ENCODE results near the gene ZFP30. TPM values are rescaled to one million over a fixed set of nuclear protein-coding genes. Genes with fewer than 3 reads are reported as not detected.

Gene ZFP30
- total and polyA plus RNA-seq, 2 of the 13 experiments (the other 11 are each of a cell fraction or from before 2014, with no cell fraction given) = 3.4 to 19.2 TPM

DNA sequence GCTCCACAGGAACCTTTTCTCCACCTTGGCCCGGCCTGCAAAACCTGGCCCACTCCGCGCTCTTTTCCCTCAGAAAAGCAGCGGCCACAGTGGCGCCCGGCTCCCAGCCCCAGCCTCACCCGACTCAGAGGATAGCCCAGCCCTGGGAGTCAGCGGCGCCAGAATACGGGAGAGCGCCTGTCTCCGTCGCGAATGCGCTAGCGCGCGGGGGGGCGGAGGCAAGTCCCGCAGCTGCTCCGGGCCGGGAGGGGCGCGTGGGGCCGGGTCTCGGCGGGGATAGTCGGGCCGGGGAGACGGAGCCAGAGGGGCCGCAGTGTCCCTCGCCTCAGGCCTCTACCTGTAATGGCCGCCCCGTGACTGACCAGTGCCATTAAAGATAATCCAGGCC, at the start of gene ZFP30 (continued):
- TF ChIP-seq ZNF703 (CRISPR knock-in tag; IDR thresholded peaks at IDR 0.05; ENCODE audit: borderline replicate concordance) (no peak; the same call in 1 of the 2 replicates), ZNF552 (CRISPR knock-in tag; IDR thresholded peaks at IDR 0.05; ENCODE audit: borderline replicate concordance) (no peak; the same call in 1 of the 2 replicates), PAF1 (CRISPR knock-in tag; IDR thresholded peaks at IDR 0.05) (no peak), GTF3A (CRISPR knock-in tag; conservative IDR thresholded peaks at IDR 0.05) (no peak), KLF15 (CRISPR knock-in tag; IDR thresholded peaks at IDR 0.05; ENCODE audit: borderline replicate concordance) (no peak), CHD2 (IDR thresholded peaks at IDR 0.05; ENCODE audit: low read depth, low read length) (no peak), ZNF775 (CRISPR knock-in tag; IDR thresholded peaks at IDR 0.05; ENCODE audit: borderline replicate concordance) (no peak)
- TF ChIP-seq, protein P1, sequence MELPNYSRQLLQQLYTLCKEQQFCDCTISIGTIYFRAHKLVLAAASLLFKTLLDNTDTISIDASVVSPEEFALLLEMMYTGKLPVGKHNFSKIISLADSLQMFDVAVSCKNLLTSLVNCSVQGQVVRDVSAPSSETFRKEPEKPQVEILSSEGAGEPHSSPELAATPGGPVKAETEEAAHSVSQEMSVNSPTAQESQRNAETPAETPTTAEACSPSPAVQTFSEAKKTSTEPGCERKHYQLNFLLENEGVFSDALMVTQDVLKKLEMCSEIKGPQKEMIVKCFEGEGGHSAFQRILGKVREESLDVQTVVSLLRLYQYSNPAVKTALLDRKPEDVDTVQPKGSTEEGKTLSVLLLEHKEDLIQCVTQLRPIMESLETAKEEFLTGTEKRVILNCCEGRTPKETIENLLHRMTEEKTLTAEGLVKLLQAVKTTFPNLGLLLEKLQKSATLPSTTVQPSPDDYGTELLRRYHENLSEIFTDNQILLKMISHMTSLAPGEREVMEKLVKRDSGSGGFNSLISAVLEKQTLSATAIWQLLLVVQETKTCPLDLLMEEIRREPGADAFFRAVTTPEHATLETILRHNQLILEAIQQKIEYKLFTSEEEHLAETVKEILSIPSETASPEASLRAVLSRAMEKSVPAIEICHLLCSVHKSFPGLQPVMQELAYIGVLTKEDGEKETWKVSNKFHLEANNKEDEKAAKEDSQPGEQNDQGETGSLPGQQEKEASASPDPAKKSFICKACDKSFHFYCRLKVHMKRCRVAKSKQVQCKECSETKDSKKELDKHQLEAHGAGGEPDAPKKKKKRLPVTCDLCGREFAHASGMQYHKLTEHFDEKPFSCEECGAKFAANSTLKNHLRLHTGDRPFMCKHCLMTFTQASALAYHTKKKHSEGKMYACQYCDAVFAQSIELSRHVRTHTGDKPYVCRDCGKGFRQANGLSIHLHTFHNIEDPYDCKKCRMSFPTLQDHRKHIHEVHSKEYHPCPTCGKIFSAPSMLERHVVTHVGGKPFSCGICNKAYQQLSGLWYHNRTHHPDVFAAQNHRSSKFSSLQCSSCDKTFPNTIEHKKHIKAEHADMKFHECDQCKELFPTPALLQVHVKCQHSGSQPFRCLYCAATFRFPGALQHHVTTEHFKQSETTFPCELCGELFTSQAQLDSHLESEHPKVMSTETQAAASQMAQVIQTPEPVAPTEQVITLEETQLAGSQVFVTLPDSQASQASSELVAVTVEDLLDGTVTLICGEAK (IDR thresholded peaks at IDR 0.05) = no peak
- TF ChIP-seq, protein P1 (CRISPR knock-in tag; IDR thresholded peaks at IDR 0.05) = no peak
- TF ChIP-seq, protein P2, sequence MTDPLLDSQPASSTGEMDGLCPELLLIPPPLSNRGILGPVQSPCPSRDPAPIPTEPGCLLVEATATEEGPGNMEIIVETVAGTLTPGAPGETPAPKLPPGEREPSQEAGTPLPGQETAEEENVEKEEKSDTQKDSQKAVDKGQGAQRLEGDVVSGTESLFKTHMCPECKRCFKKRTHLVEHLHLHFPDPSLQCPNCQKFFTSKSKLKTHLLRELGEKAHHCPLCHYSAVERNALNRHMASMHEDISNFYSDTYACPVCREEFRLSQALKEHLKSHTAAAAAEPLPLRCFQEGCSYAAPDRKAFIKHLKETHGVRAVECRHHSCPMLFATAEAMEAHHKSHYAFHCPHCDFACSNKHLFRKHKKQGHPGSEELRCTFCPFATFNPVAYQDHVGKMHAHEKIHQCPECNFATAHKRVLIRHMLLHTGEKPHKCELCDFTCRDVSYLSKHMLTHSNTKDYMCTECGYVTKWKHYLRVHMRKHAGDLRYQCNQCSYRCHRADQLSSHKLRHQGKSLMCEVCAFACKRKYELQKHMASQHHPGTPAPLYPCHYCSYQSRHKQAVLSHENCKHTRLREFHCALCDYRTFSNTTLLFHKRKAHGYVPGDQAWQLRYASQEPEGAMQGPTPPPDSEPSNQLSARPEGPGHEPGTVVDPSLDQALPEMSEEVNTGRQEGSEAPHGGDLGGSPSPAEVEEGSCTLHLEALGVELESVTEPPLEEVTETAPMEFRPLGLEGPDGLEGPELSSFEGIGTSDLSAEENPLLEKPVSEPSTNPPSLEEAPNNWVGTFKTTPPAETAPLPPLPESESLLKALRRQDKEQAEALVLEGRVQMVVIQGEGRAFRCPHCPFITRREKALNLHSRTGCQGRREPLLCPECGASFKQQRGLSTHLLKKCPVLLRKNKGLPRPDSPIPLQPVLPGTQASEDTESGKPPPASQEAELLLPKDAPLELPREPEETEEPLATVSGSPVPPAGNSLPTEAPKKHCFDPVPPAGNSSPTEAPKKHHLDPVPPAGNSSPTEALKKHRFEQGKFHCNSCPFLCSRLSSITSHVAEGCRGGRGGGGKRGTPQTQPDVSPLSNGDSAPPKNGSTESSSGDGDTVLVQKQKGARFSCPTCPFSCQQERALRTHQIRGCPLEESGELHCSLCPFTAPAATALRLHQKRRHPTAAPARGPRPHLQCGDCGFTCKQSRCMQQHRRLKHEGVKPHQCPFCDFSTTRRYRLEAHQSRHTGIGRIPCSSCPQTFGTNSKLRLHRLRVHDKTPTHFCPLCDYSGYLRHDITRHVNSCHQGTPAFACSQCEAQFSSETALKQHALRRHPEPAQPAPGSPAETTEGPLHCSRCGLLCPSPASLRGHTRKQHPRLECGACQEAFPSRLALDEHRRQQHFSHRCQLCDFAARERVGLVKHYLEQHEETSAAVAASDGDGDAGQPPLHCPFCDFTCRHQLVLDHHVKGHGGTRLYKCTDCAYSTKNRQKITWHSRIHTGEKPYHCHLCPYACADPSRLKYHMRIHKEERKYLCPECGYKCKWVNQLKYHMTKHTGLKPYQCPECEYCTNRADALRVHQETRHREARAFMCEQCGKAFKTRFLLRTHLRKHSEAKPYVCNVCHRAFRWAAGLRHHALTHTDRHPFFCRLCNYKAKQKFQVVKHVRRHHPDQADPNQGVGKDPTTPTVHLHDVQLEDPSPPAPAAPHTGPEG (CRISPR knock-in tag; IDR thresholded peaks at IDR 0.05) = no peak
- TF ChIP-seq, protein P3, sequence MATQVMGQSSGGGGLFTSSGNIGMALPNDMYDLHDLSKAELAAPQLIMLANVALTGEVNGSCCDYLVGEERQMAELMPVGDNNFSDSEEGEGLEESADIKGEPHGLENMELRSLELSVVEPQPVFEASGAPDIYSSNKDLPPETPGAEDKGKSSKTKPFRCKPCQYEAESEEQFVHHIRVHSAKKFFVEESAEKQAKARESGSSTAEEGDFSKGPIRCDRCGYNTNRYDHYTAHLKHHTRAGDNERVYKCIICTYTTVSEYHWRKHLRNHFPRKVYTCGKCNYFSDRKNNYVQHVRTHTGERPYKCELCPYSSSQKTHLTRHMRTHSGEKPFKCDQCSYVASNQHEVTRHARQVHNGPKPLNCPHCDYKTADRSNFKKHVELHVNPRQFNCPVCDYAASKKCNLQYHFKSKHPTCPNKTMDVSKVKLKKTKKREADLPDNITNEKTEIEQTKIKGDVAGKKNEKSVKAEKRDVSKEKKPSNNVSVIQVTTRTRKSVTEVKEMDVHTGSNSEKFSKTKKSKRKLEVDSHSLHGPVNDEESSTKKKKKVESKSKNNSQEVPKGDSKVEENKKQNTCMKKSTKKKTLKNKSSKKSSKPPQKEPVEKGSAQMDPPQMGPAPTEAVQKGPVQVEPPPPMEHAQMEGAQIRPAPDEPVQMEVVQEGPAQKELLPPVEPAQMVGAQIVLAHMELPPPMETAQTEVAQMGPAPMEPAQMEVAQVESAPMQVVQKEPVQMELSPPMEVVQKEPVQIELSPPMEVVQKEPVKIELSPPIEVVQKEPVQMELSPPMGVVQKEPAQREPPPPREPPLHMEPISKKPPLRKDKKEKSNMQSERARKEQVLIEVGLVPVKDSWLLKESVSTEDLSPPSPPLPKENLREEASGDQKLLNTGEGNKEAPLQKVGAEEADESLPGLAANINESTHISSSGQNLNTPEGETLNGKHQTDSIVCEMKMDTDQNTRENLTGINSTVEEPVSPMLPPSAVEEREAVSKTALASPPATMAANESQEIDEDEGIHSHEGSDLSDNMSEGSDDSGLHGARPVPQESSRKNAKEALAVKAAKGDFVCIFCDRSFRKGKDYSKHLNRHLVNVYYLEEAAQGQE (IDR thresholded peaks at IDR 0.05; ENCODE audit: borderline replicate concordance in 1 of 2, low read depth in 1 of 2, low read length in 2 of 2) = no peak
